ENCODE measurements around the gene CLEC4F.

Gene CLEC4F

GRCh38 chr2:70779911-70780545 lies 40.4 kb downstream of the CLEC4F start:
- DNase-seq = no peak

GRCh38 chr2:70779491-70779890 lies 40.9 kb downstream of the CLEC4F start:
- DNase-seq = no peak

GRCh38 chr2:70778676-70779075 lies 41.7 kb downstream of the CLEC4F start:
- DNase-seq = no peak

GRCh38 chr2:70777450-70777849 lies 42.9 kb downstream of the CLEC4F start:
- DNase-seq = no peak

- DNase-seq = no peak
These were observed 44.1 kb downstream of the CLEC4F start for GRCh38 chr2:70776266-70776665.

- no peak for DNase-seq
These were observed 45.3 kb downstream of the CLEC4F start for GRCh38 chr2:70775141-70775540.

- no peak for DNase-seq
These were observed 47.8 kb downstream of the CLEC4F start for GRCh38 chr2:70772486-70773155.

- no peak for DNase-seq
These were observed 49.0 kb downstream of the CLEC4F start for GRCh38 chr2:70771446-70771845.

GRCh38 chr2:70769450-70769849 lies 50.9 kb downstream of the CLEC4F start:
- no peak for DNase-seq

- DNase-seq = no peak
These were observed 51.8 kb downstream of the CLEC4F start for GRCh38 chr2:70768590-70769085.

- no peak for DNase-seq
These were observed 52.5 kb downstream of the CLEC4F start, which contains the start of gene ADD2 for GRCh38 chr2:70767699-70768589. TSS of gene ADD2 (minus strand) at chr2:70768200. CDS start at chr2:70706408, 61,792 bp downstream.

GRCh38 chr2:70767079-70767698 lies 53.2 kb downstream of the CLEC4F start:
- no peak for DNase-seq

- no peak for DNase-seq
These were observed 53.9 kb downstream of the CLEC4F start for GRCh38 chr2:70766357-70767078.

GRCh38 chr2:70765507-70765906 lies 54.9 kb downstream of the CLEC4F start:
- no peak for DNase-seq

- DNase-seq = no peak
These were observed 61.0 kb downstream of the CLEC4F start for GRCh38 chr2:70759446-70759845.

Measured in OCI-M1 (cell line).